HEK293T (cell line): ENCODE measurements around the gene FZD10.

Experiments used
- ARNT ChIP-seq: fragments of 450-650 bp; IDR thresholded peaks from 2 replicates; pipeline ENCODE4 v1.6.1; 2017; ENCODE audit warnings: mild to moderate bottlenecking
- BHLHE40 ChIP-seq: fragments of 450-650 bp; IDR thresholded peaks from 2 replicates; pipeline ENCODE4 v1.6.1; 2016; ENCODE audit warnings: mild to moderate bottlenecking, moderate library complexity, borderline replicate concordance
- CTBP1 ChIP-seq: fragments of 450-650 bp; IDR thresholded peaks from 2 replicates; pipeline ENCODE4 v1.6.1; 2016; ENCODE audit warnings: borderline replicate concordance
- ELF4 ChIP-seq: fragments of 450-650 bp; IDR thresholded peaks from 2 replicates; pipeline ENCODE4 v1.6.1; 2017; ENCODE audit warnings: antibody characterized with exemption
- FOXA1 ChIP-seq: fragments of 450-650 bp; IDR thresholded peaks from 2 replicates; pipeline ENCODE4 v1.6.1; 2016; ENCODE audit warnings: mild to moderate bottlenecking
- FOXK2 ChIP-seq: fragments of 450-650 bp; IDR thresholded peaks from 2 replicates; pipeline ENCODE4 v1.6.1; 2016; ENCODE audit warnings: mild to moderate bottlenecking
- FOXM1 ChIP-seq: fragments of 450-650 bp; IDR thresholded peaks from 2 replicates; pipeline ENCODE4 v1.6.1; 2017; ENCODE audit warnings: mild to moderate bottlenecking, borderline replicate concordance
- LEF1 ChIP-seq: fragments of 450-650 bp; IDR thresholded peaks from 2 replicates; pipeline ENCODE4 v1.6.1; 2017; ENCODE audit warnings: mild to moderate bottlenecking, borderline replicate concordance
- NFRKB ChIP-seq: fragments of 450-650 bp; IDR thresholded peaks from 2 replicates; pipeline ENCODE4 v1.6.1; 2016; ENCODE audit warnings: mild to moderate bottlenecking, moderate library complexity
- PKNOX1 ChIP-seq: fragments of 450-650 bp; IDR thresholded peaks from 2 replicates; pipeline ENCODE4 v1.6.1; 2016
- SP1 ChIP-seq: fragments of 450-650 bp; IDR thresholded peaks from 2 replicates; pipeline ENCODE4 v1.6.1; 2017
- SUZ12 ChIP-seq: fragments of 450-650 bp; IDR thresholded peaks from 2 replicates; pipeline ENCODE4 v1.6.1; 2016; ENCODE audit warnings: mild to moderate bottlenecking
- TARDBP ChIP-seq: fragments of 450-650 bp; IDR thresholded peaks from 2 replicates; pipeline ENCODE4 v1.6.1; 2016
- ZNF384 ChIP-seq: fragments of 450-650 bp; IDR thresholded peaks from 2 replicates; pipeline ENCODE4 v1.6.1; 2016

GRCh38 chr12:130147875-130148596, 14.2 kb upstream of the FZD10 start:
- TF ChIP-seq SUZ12 (no peak), CTBP1 (no peak), ZNF384 (no peak), ELF4 (no peak), FOXA1 (no peak), SP1 (no peak), BHLHE40 (no peak), ARNT (no peak), PKNOX1 (no peak), TARDBP (no peak), FOXK2 (no peak), FOXM1 (no peak), LEF1 (no peak), NFRKB (no peak)
